ENCODE results near the gene KANK2. TPM values are rescaled to one million over a fixed set of nuclear protein-coding genes. Genes with fewer than 3 reads are reported as not detected.

KANK2 gene
- total and polyA plus RNA-seq, 2 of the 13 experiments (the other 11 are each of a cell fraction or from before 2014, with no cell fraction given), result 5.7 to 12.9 TPM

DNA sequence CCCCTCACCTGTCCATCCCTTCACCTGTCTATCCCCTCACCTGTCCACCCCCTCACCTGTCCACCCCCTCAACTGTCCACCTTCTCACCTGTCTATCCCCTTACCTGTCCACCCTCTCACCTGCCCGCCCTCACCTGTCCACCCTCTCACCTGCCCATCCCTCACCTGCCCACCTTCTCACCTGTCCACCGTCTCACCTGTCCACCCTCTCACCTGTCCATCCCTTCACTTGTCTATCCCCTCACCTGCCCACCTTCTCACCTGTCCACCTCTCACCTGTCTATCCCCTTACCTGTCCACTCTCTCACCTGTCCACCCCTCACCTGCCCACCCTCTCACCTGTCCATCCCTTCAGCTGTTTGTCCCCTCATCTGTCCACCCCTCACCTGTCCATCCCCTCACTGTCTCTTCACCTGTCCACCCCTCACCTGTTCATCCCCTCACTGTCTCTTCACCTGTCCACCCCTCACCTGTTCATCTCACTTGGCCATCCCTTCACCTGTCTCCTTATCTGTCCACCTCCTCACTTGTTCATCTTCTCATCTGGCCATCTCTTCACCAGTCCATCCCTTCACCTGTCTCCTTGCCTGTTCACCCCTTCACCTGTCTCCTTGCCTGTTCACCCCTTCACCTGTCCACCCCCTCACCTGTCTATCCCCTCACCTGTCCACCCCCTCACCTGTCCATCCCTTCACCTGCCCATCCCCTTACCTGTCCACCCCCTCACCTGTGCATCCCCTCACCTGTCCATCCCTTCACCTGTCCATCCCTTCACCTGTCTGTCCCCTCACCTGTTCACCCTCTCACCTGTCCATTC is 12.7 kb upstream of the KANK2 start:
- no peaks in the 10 kb centered on the region for H3K9me3 ChIP-seq (ENCODE audit: low read length)
- peaks cover 9 to 34% of the 10 kb centered on the region in 2 experiments; a peak in 4 of 5 replicates for H3K36me3 ChIP-seq (replicated peaks in 1 of 2; ENCODE audit: control insufficient read depth in 1 of 2, insufficient read depth in 2 of 2, low read length in 2 of 2)
- peak; percentile 70 for TF ChIP-seq ZEB1 (IDR thresholded peaks at IDR 0.05; ENCODE audit: insufficient replicate concordance, low read depth)
- TF ChIP-seq, protein P1, sequence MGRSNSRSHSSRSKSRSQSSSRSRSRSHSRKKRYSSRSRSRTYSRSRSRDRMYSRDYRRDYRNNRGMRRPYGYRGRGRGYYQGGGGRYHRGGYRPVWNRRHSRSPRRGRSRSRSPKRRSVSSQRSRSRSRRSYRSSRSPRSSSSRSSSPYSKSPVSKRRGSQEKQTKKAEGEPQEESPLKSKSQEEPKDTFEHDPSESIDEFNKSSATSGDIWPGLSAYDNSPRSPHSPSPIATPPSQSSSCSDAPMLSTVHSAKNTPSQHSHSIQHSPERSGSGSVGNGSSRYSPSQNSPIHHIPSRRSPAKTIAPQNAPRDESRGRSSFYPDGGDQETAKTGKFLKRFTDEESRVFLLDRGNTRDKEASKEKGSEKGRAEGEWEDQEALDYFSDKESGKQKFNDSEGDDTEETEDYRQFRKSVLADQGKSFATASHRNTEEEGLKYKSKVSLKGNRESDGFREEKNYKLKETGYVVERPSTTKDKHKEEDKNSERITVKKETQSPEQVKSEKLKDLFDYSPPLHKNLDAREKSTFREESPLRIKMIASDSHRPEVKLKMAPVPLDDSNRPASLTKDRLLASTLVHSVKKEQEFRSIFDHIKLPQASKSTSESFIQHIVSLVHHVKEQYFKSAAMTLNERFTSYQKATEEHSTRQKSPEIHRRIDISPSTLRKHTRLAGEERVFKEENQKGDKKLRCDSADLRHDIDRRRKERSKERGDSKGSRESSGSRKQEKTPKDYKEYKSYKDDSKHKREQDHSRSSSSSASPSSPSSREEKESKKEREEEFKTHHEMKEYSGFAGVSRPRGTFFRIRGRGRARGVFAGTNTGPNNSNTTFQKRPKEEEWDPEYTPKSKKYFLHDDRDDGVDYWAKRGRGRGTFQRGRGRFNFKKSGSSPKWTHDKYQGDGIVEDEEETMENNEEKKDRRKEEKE (IDR thresholded peaks at IDR 0.05), result no peak
- no peak overlapping the region for H3K9ac ChIP-seq (ENCODE audit: insufficient read depth, low read depth, low read length)
- 89% methylated on average over 2 of the region's 2 CpGs for WGBS (ENCODE audit: low lambda C conversion rate)
- H3K27ac ChIP-seq (ENCODE audit: extremely low read length, insufficient read depth, low read length), result no peak overlapping the region
- POLR2A ChIA-PET, result no interaction called here
- no peaks in the 10 kb centered on the region for H3K4me1 ChIP-seq (ENCODE audit: insufficient read depth, low read length)
- ATAC-seq (no peak), DNase-seq (ENCODE audit: low spot score) (no peak), FAIRE-seq (no peak)
- intact Hi-C loops (cut with micrococcal nuclease; ENCODE audit: unreplicated experiment) (no loop called here), in situ Hi-C loops (cut with HindIII; ENCODE audit: extremely low pct_ligation_motif_present, low pct_unique_long_range_greater_than_20kb) (no loop called here)
- H2AFZ ChIP-seq (ENCODE audit: low read length), result no peak overlapping the region
- H3K79me2 ChIP-seq (ENCODE audit: insufficient read depth, low read length), result no peaks in the 10 kb centered on the region
- H3K4me2 ChIP-seq (ENCODE audit: low read depth, low read length), result no peak overlapping the region
- H4K20me1 ChIP-seq (ENCODE audit: insufficient read depth, low read length), result no peaks in the 10 kb centered on the region; the same call in 1 of the 2 replicates
- no TSS peak for BruUV-seq (replicated peaks)
- CTCF ChIA-PET (ENCODE audit: low intra/inter-chr PET ratio, low total read pairs), result no interaction called here
- no peak overlapping the region for H3K4me3 ChIP-seq (replicated peaks in 1 of 3; ENCODE audit: insufficient read depth in 1 of 3, low read depth in 2 of 3, low read length in 3 of 3)
- H3K27me3 ChIP-seq (ENCODE audit: control insufficient read depth in 1 of 2, insufficient read depth in 2 of 2, low read length in 2 of 2), result no peaks in the 10 kb centered on the region

Measured in HepG2 (cell line).